A549 (cell line): ENCODE measurements around the gene RAD51B.

Source experiments
- HMGXB4 ChIP-seq: fragments of 250-450 bp; sonication (Bioruptor Pico); IDR thresholded peaks from 2 replicates; pipeline ENCODE4 v1.5.0; 2021; ENCODE audit warnings: mild to moderate bottlenecking, moderate library complexity, borderline replicate concordance
- JUN ChIP-seq, 2 experiments: fragments of >200 bp; sonication (Bioruptor Twin); formaldehyde crosslinking; IDR thresholded peaks; 2 replicates in 1 of 2; 3 replicates in 1 of 2; pipeline ENCODE4 v1.6.1; 2016 to 2017
- MAX ChIP-seq: IDR thresholded peaks from 2 replicates; pipeline ENCODE4 v1.6.1; 2012
- PHF8 ChIP-seq: fragments of 200-600 bp; sonication (generic); IDR thresholded peaks from 2 replicates; pipeline ENCODE4 v1.6.1; 2016; ENCODE audit warnings: low read depth, mild to moderate bottlenecking, antibody characterized with exemption, moderate library complexity, borderline replicate concordance
- POLR2A ChIP-seq: IDR thresholded peaks from 2 replicates; pipeline ENCODE4 v1.6.1; 2012; ENCODE audit warnings: mild to moderate bottlenecking, low read length
- SREBF2 ChIP-seq: fragments of 450-650 bp; IDR thresholded peaks from 2 replicates; pipeline ENCODE4 v1.6.1; 2014; ENCODE audit warnings: mild to moderate bottlenecking, moderate library complexity
- TF ChIP-seq, protein P1 (sequence below): fragments of >200 bp; sonication (Bioruptor Twin); formaldehyde crosslinking; IDR thresholded peaks from 3 replicates; pipeline ENCODE4 v1.5.1; 2016
- TF ChIP-seq, protein P2 (sequence below): fragments of 200-600 bp; sonication (generic); IDR thresholded peaks from 2 replicates; pipeline ENCODE4 v1.6.1; 2016; ENCODE audit warnings: antibody characterized with exemption, mild to moderate bottlenecking, moderate library complexity

GRCh38 chr14:68770553-68771286 lies 951.1 kb downstream of the RAD51B start:
- TF ChIP-seq, protein P1, sequence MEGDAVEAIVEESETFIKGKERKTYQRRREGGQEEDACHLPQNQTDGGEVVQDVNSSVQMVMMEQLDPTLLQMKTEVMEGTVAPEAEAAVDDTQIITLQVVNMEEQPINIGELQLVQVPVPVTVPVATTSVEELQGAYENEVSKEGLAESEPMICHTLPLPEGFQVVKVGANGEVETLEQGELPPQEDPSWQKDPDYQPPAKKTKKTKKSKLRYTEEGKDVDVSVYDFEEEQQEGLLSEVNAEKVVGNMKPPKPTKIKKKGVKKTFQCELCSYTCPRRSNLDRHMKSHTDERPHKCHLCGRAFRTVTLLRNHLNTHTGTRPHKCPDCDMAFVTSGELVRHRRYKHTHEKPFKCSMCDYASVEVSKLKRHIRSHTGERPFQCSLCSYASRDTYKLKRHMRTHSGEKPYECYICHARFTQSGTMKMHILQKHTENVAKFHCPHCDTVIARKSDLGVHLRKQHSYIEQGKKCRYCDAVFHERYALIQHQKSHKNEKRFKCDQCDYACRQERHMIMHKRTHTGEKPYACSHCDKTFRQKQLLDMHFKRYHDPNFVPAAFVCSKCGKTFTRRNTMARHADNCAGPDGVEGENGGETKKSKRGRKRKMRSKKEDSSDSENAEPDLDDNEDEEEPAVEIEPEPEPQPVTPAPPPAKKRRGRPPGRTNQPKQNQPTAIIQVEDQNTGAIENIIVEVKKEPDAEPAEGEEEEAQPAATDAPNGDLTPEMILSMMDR = no peak
- no peak for TF ChIP-seq POLR2A
- no peak for TF ChIP-seq PHF8
- no peak for TF ChIP-seq HMGXB4 (CRISPR knock-in tag)
- TF ChIP-seq SREBF2 = no peak
- no peak for TF ChIP-seq MAX
- TF ChIP-seq, protein P2, sequence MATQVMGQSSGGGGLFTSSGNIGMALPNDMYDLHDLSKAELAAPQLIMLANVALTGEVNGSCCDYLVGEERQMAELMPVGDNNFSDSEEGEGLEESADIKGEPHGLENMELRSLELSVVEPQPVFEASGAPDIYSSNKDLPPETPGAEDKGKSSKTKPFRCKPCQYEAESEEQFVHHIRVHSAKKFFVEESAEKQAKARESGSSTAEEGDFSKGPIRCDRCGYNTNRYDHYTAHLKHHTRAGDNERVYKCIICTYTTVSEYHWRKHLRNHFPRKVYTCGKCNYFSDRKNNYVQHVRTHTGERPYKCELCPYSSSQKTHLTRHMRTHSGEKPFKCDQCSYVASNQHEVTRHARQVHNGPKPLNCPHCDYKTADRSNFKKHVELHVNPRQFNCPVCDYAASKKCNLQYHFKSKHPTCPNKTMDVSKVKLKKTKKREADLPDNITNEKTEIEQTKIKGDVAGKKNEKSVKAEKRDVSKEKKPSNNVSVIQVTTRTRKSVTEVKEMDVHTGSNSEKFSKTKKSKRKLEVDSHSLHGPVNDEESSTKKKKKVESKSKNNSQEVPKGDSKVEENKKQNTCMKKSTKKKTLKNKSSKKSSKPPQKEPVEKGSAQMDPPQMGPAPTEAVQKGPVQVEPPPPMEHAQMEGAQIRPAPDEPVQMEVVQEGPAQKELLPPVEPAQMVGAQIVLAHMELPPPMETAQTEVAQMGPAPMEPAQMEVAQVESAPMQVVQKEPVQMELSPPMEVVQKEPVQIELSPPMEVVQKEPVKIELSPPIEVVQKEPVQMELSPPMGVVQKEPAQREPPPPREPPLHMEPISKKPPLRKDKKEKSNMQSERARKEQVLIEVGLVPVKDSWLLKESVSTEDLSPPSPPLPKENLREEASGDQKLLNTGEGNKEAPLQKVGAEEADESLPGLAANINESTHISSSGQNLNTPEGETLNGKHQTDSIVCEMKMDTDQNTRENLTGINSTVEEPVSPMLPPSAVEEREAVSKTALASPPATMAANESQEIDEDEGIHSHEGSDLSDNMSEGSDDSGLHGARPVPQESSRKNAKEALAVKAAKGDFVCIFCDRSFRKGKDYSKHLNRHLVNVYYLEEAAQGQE = no peak
- no peak for TF ChIP-seq JUN (IDR thresholded peaks at IDR 0.05)
